PC-9 (cell line): ENCODE measurements around the gene SRPX. TPM values are rescaled to one million over a fixed set of nuclear protein-coding genes. Genes with fewer than 3 reads are reported as not detected.

Experiments
- BruUV-seq: library from RNA; stranded (reverse); fragments of 400-500 nt; replicated peaks from 2 replicates; lab custom pipeline; 2021; lab: Mats Ljungman, UMichigan
- CTCF ChIA-PET: fragments of 300-600 bp; sonication (Branson Sonifier 250); formaldehyde crosslinking; loops from one replicate; lab custom pipeline; 2022; ENCODE audit warnings: antibody characterized with exemption; lab: Charles Lee
- POLR2A ChIA-PET: fragments of 300-600 bp; sonication (Branson Sonifier 250); formaldehyde crosslinking; loops from one replicate; lab custom pipeline; 2022; ENCODE audit warnings: antibody characterized with exemption; ENCODE audit not compliant: unreplicated experiment; lab: Charles Lee
- DNase-seq, 2 experiments: peaks; one replicate each; pipeline versions ENCODE4 v3.0.0 to v3.0.0-alpha.2; 2015 to 2022; ENCODE audit warnings: mixed read lengths in 1 of 2
- H2AFZ ChIP-seq: fragments of 200-600 bp; sonication (generic); 2 replicates; pipeline ENCODE4 v1.8.1; 2017; ENCODE audit warnings: antibody characterized with exemption
- H3F3A ChIP-seq: fragments of 200-600 bp; sonication (generic); 2 replicates; pipeline ENCODE4 v1.8.1; 2017; ENCODE audit warnings: antibody characterized with exemption, mild to moderate bottlenecking, low read depth; ENCODE audit not compliant: insufficient read depth
- H3K27ac ChIP-seq: fragments of 200-600 bp; sonication (generic); 2 replicates; pipeline ENCODE4 v1.6.1; 2016; ENCODE audit warnings: mixed run types
- H3K27me3 ChIP-seq: fragments of 200-600 bp; sonication (generic); 2 replicates; pipeline ENCODE4 v1.6.1; 2016; ENCODE audit warnings: low read depth, mixed run types; ENCODE audit not compliant: insufficient read depth
- H3K36me3 ChIP-seq: fragments of 200-600 bp; sonication (generic); 2 replicates; pipeline ENCODE4 v1.6.1; 2016; ENCODE audit warnings: low read depth, mixed run types
- H3K4me1 ChIP-seq: fragments of 200-600 bp; sonication (generic); replicated peaks from 2 replicates; pipeline ENCODE4 v1.6.1; 2016; ENCODE audit warnings: mixed run types; ENCODE audit not compliant: insufficient read depth
- H3K4me2 ChIP-seq: fragments of 200-600 bp; sonication (generic); 2 replicates; pipeline ENCODE4 v1.6.1; 2017; ENCODE audit warnings: mixed run types
- H3K4me3 ChIP-seq: fragments of 200-600 bp; sonication (generic); 2 replicates; pipeline ENCODE4 v1.6.1; 2016; ENCODE audit warnings: mixed run types
- H3K79me2 ChIP-seq: fragments of 200-600 bp; sonication (generic); 2 replicates; pipeline ENCODE4 v1.6.1; 2017; ENCODE audit warnings: low read depth, mixed run types
- H3K9me2 ChIP-seq: fragments of 200-600 bp; sonication (generic); 2 replicates; pipeline ENCODE4 v1.8.1; 2017; ENCODE audit warnings: mild to moderate bottlenecking; ENCODE audit not compliant: insufficient read depth
- H3K9me3 ChIP-seq: fragments of 200-600 bp; sonication (generic); 2 replicates; pipeline ENCODE4 v1.8.1; 2016; ENCODE audit warnings: low read depth; ENCODE audit not compliant: insufficient read depth
- H4K20me1 ChIP-seq: fragments of 200-600 bp; sonication (generic); 2 replicates; pipeline ENCODE4 v1.8.1; 2017; ENCODE audit not compliant: insufficient read depth
- EZH2 ChIP-seq: fragments of 200-600 bp; sonication (generic); IDR thresholded peaks from 2 replicates; pipeline ENCODE4 v1.8.0; 2017; ENCODE audit warnings: antibody characterized with exemption, low read depth
- intact Hi-C: fragments of 100-400 bp; cut with micrococcal nuclease; formaldehyde crosslinking; loops from one replicate; pipeline ENCODE4 v1.10.0; 2022; ENCODE audit not compliant: unreplicated experiment
- total RNA-seq: library from RNA; stranded (reverse); gene quantifications from 2 replicates; pipeline ENCODE4 v1.2.3, GENCODE V29; 2021
- TF ChIP-seq, protein P1 (sequence below): fragments of 200-600 bp; sonication (generic); conservative IDR thresholded peaks from 2 replicates; pipeline ENCODE4 v1.6.1; 2017; ENCODE audit warnings: mixed run types, antibody characterized with exemption, mild to moderate bottlenecking, moderate library complexity

The SRPX gene
- total RNA-seq, 1 experiment from 2014 or later: not detected

DNA sequence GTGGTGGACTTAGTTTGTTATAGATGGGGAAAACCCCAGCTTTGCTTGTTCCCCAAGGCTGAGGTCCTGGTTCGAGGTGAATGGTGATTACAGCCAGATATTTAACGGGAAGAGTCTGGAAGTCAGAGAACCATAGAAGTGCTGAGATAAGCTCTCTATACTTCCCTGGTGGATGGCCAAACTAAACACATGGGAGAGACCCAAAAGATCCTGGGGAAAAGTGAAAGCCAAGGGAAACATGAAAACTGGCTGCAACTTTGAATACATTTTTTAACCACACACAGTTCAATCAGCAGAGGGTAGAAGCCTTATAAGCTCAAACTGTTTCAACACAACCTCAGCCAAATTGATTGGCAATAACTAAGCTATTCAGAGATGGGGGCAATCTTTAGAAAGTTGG lies 29.3 kb upstream of the SRPX start:
- Histone ChIP-seq H3K79me2 (no peaks in the 10 kb centered on the region), H3K9me2 (no peaks in the 10 kb centered on the region), H3K4me2 (no peak overlapping the region), H3K27ac (no peak overlapping the region), H3K4me3 (no peak overlapping the region), H3F3A (no peaks in the 10 kb centered on the region), H3K4me1 (no peaks in the 10 kb centered on the region), H2AFZ (no peak overlapping the region), H3K27me3 (no peaks in the 10 kb centered on the region), H3K9me3 (no peaks in the 10 kb centered on the region), H3K36me3 (no peaks in the 10 kb centered on the region), H4K20me1 (no peaks in the 10 kb centered on the region)
- TF ChIP-seq EZH2: no peak
- TF ChIP-seq, protein P1, sequence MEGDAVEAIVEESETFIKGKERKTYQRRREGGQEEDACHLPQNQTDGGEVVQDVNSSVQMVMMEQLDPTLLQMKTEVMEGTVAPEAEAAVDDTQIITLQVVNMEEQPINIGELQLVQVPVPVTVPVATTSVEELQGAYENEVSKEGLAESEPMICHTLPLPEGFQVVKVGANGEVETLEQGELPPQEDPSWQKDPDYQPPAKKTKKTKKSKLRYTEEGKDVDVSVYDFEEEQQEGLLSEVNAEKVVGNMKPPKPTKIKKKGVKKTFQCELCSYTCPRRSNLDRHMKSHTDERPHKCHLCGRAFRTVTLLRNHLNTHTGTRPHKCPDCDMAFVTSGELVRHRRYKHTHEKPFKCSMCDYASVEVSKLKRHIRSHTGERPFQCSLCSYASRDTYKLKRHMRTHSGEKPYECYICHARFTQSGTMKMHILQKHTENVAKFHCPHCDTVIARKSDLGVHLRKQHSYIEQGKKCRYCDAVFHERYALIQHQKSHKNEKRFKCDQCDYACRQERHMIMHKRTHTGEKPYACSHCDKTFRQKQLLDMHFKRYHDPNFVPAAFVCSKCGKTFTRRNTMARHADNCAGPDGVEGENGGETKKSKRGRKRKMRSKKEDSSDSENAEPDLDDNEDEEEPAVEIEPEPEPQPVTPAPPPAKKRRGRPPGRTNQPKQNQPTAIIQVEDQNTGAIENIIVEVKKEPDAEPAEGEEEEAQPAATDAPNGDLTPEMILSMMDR: no peak
- intact Hi-C loops: no loop called here
- ChIA-PET CTCF (no interaction called here), POLR2A (no interaction called here)
- BruUV-seq: no TSS peak
- DNase-seq: no peak

DNA sequence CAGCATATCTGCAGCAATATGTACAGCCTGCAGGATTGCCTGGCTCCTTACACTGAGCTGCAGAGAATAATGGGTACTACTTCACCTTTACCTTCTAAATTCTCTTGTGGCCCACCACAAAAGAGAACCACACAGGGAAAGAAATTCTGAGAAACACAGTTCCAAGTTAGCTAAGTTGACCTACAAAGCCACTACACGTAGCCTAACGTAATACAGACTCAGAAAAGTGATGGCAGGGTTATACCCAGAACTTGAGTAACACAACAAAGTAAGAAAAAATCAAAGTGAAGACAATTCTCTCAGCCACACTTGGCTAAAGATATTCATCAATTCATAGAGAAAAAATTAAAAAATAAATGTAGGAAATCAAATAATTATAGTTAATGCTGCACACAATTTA lies 26.4 kb upstream of the SRPX start:
- CTCF ChIA-PET: no interaction called here

DNA sequence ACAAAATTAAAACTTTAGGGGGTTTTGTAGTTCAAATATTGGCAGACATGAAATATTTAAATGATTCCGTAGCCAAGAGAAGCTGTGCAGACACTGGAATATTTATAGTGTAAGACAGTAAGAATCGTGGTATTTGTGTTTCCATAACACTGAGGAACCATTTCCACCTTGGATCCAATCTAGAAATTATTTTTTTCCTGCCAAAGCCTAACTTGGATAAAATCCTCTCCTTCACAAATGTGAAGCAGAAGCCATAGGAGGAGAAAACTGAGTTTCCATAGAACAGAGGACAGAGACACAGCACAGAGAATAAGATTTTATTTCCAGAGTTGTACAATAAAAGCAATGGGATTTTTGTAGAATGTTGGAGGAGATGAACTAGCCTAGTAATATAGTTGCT lies 19.9 kb upstream of the SRPX start:
- DNase-seq: no peak
- no TSS peak for BruUV-seq
- Histone ChIP-seq H3K79me2 (no peaks in the 10 kb centered on the region), H3K36me3 (no peaks in the 10 kb centered on the region), H3K4me2 (no peak overlapping the region), H3K4me1 (no peaks in the 10 kb centered on the region), H3F3A (no peaks in the 10 kb centered on the region), H3K9me2 (no peaks in the 10 kb centered on the region), H3K27ac (no peak overlapping the region), H3K9me3 (no peaks in the 10 kb centered on the region), H4K20me1 (no peaks in the 10 kb centered on the region), H2AFZ (no peak overlapping the region), H3K27me3 (no peaks in the 10 kb centered on the region), H3K4me3 (no peak overlapping the region)
- intact Hi-C loops: no loop called here
- TF ChIP-seq, protein P1: no peak
- TF ChIP-seq EZH2: no peak
- ChIA-PET POLR2A (no interaction called here), CTCF (no interaction called here)

More for the DNA sequence above, 26.4 kb upstream of the SRPX start:
- H3K27ac ChIP-seq: no peak overlapping the region
- H2AFZ ChIP-seq: no peak overlapping the region
- no peak overlapping the region for H3K4me2 ChIP-seq
- TF ChIP-seq, protein P1: no peak
- TF ChIP-seq EZH2: no peak
- no peak overlapping the region for H3K4me3 ChIP-seq
- H4K20me1 ChIP-seq: no peaks in the 10 kb centered on the region
- no peaks in the 10 kb centered on the region for H3K9me3 ChIP-seq
- no peak for DNase-seq
- no peaks in the 10 kb centered on the region for H3K4me1 ChIP-seq
- no TSS peak for BruUV-seq
- H3F3A ChIP-seq: no peaks in the 10 kb centered on the region
- H3K36me3 ChIP-seq: no peaks in the 10 kb centered on the region
- no peaks in the 10 kb centered on the region for H3K9me2 ChIP-seq
- no peaks in the 10 kb centered on the region for H3K27me3 ChIP-seq
- intact Hi-C loops: no loop called here
- POLR2A ChIA-PET: no interaction called here
- H3K79me2 ChIP-seq: no peaks in the 10 kb centered on the region
